HepG2 (cell line): Measurements from ENCODE around the gene BFAR. TPM values are rescaled to one million over a fixed set of nuclear protein-coding genes. Genes with fewer than 3 reads are reported as not detected.

Experiments
- ASH2L ChIP-seq: fragments of 300-600, 200-600 bp; sonication (generic); IDR thresholded peaks from 2 replicates; pipeline ENCODE4 v1.7.0; 2017; ENCODE audit warnings: low read depth, mild to moderate bottlenecking, moderate library complexity, mixed read lengths, low read length; ENCODE audit not compliant: insufficient read length
- ATF5 ChIP-seq: sonication (generic); formaldehyde crosslinking; IDR thresholded peaks from 2 replicates; pipeline ENCODE4 v1.4.0; 2020; ENCODE audit warnings: mild to moderate bottlenecking, low read depth, missing genetic modification reagents
- BRF2 ChIP-seq: sonication (generic); formaldehyde crosslinking; IDR thresholded peaks from 2 replicates; pipeline ENCODE4 v1.8.1; 2022; ENCODE audit warnings: mild to moderate bottlenecking, missing genetic modification reagents
- CEBPB ChIP-seq: IDR thresholded peaks from 2 replicates; pipeline ENCODE4 v1.6.1; 2011; ENCODE audit warnings: low read depth, low read length, improper control_type of control experiment, borderline replicate concordance
- GPBP1L1 ChIP-seq: sonication (generic); formaldehyde crosslinking; IDR thresholded peaks from 2 replicates; pipeline ENCODE4 v1.5.0; 2020; ENCODE audit warnings: mild to moderate bottlenecking, missing genetic modification reagents
- GPN1 ChIP-seq: sonication (generic); formaldehyde crosslinking; IDR thresholded peaks from 2 replicates; pipeline ENCODE4 v1.5.1; 2020; ENCODE audit warnings: missing genetic modification reagents, borderline replicate concordance
- IKZF1 ChIP-seq: fragments of 450-650 bp; IDR thresholded peaks from 2 replicates; pipeline ENCODE4 v1.7.1; 2016
- NFATC3 ChIP-seq: sonication (generic); formaldehyde crosslinking; IDR thresholded peaks from 2 replicates; pipeline ENCODE4 v1.5.1; 2020; ENCODE audit warnings: mild to moderate bottlenecking, missing genetic modification reagents
- NONO ChIP-seq, 2 experiments: fragments of 450-650 bp in 1 of 2; sonication (generic) in 1 of 2; formaldehyde crosslinking in 1 of 2; IDR thresholded peaks in 1 of 2; conservative IDR thresholded peaks in 1 of 2; 2 replicates each; pipeline versions ENCODE4 v1.6.1 to v1.8.0; 2017 to 2022; ENCODE audit warnings: mild to moderate bottlenecking in 1 of 2, missing genetic modification reagents in 1 of 2, moderate library complexity in 1 of 2
- PPARG ChIP-seq: conservative IDR thresholded peaks from 2 replicates; pipeline ENCODE4 v1.6.1; 2016; ENCODE audit warnings: missing biosample characterization, missing genetic modification reagents
- RFX5 ChIP-seq: IDR thresholded peaks from 2 replicates; pipeline ENCODE4 v1.6.1; 2011; ENCODE audit warnings: low read depth, low read length, improper control_type of control experiment
- SNAI1 ChIP-seq: sonication (generic); formaldehyde crosslinking; IDR thresholded peaks from 2 replicates; pipeline ENCODE4 v1.5.0; 2020; ENCODE audit warnings: mild to moderate bottlenecking, missing genetic modification reagents, borderline replicate concordance
- SRF ChIP-seq: IDR thresholded peaks from 2 replicates; pipeline ENCODE4 v1.6.1; 2011; ENCODE audit warnings: mild to moderate bottlenecking, low read depth, low read length, moderate library complexity
- TBP ChIP-seq: sonication (generic); formaldehyde crosslinking; IDR thresholded peaks from 2 replicates; pipeline ENCODE4 v1.5.0; 2020; ENCODE audit warnings: missing genetic modification reagents
- TEF ChIP-seq: sonication (generic); formaldehyde crosslinking; IDR thresholded peaks from 2 replicates; pipeline ENCODE4 v1.5.0; 2020; ENCODE audit warnings: missing genetic modification reagents
- ZBTB43 ChIP-seq: sonication (generic); formaldehyde crosslinking; conservative IDR thresholded peaks from 2 replicates; pipeline ENCODE4 v1.4.0; 2020; ENCODE audit warnings: missing genetic modification reagents
- ZFYVE20 ChIP-seq: sonication (generic); formaldehyde crosslinking; IDR thresholded peaks from 2 replicates; pipeline ENCODE4 v1.8.0; 2023; ENCODE audit warnings: low read depth, mild to moderate bottlenecking, moderate library complexity, missing genetic modification reagents, borderline replicate concordance
- ZNF121 ChIP-seq: sonication (generic); formaldehyde crosslinking; IDR thresholded peaks from 2 replicates; pipeline ENCODE4 v1.5.0; 2020; ENCODE audit warnings: mild to moderate bottlenecking, missing genetic modification reagents
- ZNF547 ChIP-seq: sonication (generic); formaldehyde crosslinking; IDR thresholded peaks from 2 replicates; pipeline ENCODE4 v1.5.1; 2020; ENCODE audit warnings: mild to moderate bottlenecking, missing genetic modification reagents
- ZNF558 ChIP-seq: sonication (generic); formaldehyde crosslinking; IDR thresholded peaks from 2 replicates; pipeline ENCODE4 v1.9.0; 2022; ENCODE audit warnings: mild to moderate bottlenecking, missing genetic modification reagents, borderline replicate concordance
- ZNF564 ChIP-seq: sonication (generic); formaldehyde crosslinking; IDR thresholded peaks from 2 replicates; pipeline ENCODE4 v1.8.1; 2023; ENCODE audit warnings: mild to moderate bottlenecking, missing genetic modification reagents
- polyA plus RNA-seq, 8 experiments: library from polyadenylated mRNA; depleted of rRNA in 3 of 8; stranded (reverse) in 7 of 8; unstranded in 1 of 8; fragments of >200 nt; fragmentation: Illumina TruSeq in 4 of 8; extraction: Trizol in 4 of 8; gene quantifications; 2 replicates each; pipeline versions ENCODE4 v1.2.1 to v1.2.3, GENCODE V29; 2011 to 2016; ENCODE audit warnings: low read depth in 4 of 8, missing spikeins in 1 of 8, mixed read lengths in 1 of 8; ENCODE audit not compliant: insufficient read depth in 1 of 8
- total RNA-seq, 5 experiments: library from RNA; depleted of rRNA; stranded (reverse); fragments of >200 nt; fragmentation: Illumina TruSeq; extraction: Trizol; gene quantifications; 2 replicates each; pipeline ENCODE4 v1.2.3, GENCODE V29; 2016; ENCODE audit warnings: low read depth in 1 of 5

The BFAR gene
- total and polyA plus RNA-seq, 2 of the 13 experiments (the other 11 are each of a cell fraction or from before 2014, with no cell fraction given): 96.9 to 120 TPM

GRCh38 chr16:14632693-14633569, at the start of gene BFAR (continued):
- TF ChIP-seq ASH2L (peak; percentile 91), ZFYVE20 (CRISPR knock-in tag) (peak; percentile 83; the same call in 1 of the 2 replicates), CEBPB (peak; percentile 87), ZBTB43 (peak; percentile 39), PPARG (CRISPR knock-in tag) (peak; percentile 84), GPN1 (CRISPR knock-in tag) (no peak; the same call in 1 of the 2 replicates), GPBP1L1 (CRISPR knock-in tag) (no peak), ZNF558 (CRISPR knock-in tag) (peak; percentile 86), BRF2 (0 out of 2 replicates have a peak, but pooled peaks have one; percentile 50), ATF5 (peak; percentile 51; the same call in 1 of the 2 replicates), SRF (no peak), TEF (CRISPR knock-in tag) (no peak), ZNF564 (CRISPR knock-in tag) (no peak; the same call in 1 of the 2 replicates), NONO (IDR thresholded peaks at IDR 0.05) (no peak), NONO (CRISPR knock-in tag; conservative IDR thresholded peaks at IDR 0.05) (peak; percentile 87), RFX5 (peak; percentile 63; the same call in 1 of the 2 replicates), NFATC3 (peak; percentile 38; the same call in 1 of the 2 replicates), ZNF547 (CRISPR knock-in tag) (no peak; the same call in 1 of the 2 replicates), TBP (CRISPR knock-in tag) (no peak), SNAI1 (no peak), ZNF121 (CRISPR knock-in tag) (peak; percentile 67; the same call in 1 of the 2 replicates), IKZF1 (no peak)
